Activated gamma-delta T cell treated with anti-CD3 and anti-CD28 coated beads, Interleukin-2, amount 50 U/mL, for 16 hours (primary cell): ENCODE results near the gene RIC8B.

ENCODE experiments used
- DNase-seq: peaks from one replicate; pipeline ENCODE4 v3.0.0-alpha.2; 2020; ENCODE audit warnings: low read depth

The RIC8B gene

DNA sequence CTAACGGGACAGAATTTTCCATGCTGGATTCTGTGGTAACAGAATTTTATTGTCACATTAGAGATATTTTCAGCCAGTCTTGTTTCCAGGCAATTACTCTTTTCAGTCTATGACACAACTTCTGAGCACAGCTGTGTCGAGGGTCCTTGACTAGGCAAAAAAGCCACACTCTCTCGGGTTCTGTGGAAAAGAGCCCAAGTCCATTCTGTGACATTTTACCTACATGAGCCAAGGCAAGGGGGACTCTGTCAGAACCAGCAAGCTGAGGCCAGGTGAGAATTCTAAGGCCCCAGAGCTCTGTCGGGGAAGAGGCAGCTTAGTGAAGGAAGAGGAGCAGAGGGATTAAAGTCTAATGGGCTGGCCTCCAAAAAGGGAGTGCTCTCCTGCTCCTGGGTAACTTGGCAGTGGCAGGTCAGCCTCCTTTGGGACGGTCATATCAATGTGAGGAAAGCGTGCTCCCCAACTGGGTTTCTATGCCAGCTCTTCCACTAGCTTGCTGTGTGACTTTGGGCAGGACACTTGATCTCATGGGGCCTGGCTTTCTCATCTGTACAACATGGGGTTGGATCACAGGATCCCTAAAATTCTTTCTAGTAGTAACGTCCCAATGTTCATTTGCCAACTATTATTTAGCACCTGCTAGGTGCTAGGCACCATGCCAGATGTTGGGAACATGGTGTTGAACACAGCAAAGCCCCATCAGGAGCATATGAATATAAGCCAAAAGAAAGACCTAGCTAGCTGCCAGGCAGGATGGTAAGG is 16.0 kb upstream of the RIC8B start:
- no peak for DNase-seq

DNA sequence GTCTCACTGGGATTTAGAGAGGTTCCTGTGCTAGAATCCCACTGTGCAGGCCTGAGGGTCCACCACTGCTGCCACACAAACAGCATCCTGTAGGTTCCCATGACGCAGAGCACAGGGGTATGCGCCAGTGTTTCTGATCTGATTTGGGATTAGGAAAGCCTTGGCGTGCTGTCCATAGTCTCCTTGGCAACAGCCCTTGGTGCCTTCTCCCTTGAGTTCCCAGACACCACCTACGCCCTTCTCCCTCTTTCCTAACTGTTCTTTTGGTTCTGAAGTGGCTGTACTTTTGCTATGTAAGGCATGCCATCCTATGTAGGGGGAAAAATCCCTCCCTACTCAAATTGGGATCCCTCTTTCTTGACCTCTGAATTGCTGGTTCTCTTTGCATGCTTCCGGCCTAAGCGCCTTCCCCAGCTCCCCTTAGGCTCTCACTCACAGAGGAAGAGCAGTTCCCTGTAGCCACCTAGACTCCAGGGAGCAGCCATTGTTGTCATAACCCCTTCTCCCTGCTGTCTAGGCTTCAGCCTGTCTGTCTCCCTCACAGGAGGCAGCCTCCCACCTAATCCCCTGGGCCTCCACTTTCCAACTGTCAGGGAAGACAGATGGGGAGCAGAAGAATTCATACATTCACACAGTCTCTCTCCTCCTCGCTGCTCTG is 14.8 kb upstream of the RIC8B start:
- no peak for DNase-seq

DNA sequence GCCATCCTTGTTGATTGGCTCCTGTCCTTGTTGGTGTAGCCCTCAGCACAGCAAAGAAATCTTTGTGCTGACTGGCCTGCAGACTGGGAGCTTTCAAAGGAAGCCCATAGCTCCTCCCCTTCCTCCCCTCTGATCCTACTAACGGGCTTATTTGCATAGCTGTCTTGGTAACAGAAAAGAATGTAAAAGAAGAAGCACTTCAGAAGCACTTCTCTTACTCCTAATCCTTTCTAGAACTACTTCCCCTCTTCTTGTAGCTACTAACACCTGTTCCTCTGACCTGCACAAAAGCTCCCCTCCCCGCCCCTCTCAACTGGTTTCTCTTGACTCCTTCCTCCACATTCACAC is 14.3 kb upstream of the RIC8B start:
- no peak for DNase-seq

DNA sequence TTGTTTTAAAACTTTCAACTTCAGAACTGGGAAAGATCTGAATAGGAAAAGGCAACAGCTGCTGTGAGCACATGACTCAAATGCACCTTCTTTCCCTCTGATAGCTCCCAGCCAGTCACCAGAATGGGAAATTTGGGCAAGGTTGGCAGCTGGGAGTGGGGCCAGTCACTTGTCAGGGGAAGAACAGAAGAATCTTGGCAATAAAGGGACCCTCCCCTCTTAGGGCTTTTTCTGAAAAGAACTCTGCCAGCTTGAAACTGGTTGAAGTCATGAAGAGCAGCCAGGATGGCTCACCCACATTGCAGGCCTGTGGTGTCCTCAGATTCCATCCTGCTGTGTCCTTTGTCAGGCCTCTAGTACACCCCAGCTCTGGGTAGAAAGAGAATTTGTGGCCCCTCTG is 10.3 kb upstream of the RIC8B start:
- DNase-seq = no peak

DNA sequence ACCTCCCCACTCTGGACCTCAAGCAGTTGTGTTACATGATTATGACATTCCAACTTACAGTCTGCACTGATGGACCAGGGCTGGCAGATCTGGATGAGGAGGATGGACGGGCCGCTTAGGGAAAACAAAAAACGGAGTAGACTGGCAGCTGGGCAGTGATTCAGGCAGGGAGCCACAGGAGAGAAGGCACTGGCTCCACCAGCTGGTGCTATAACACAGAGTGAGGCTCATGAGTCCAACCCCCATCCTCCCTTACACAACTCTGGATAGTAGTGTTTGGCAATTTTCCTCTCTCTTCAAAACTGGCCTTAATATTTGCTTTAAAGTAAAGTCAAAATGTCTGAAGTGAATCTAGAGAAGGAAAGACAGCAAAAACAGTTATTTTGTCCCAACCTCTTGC is 9.7 kb upstream of the RIC8B start:
- no peak for DNase-seq

DNA sequence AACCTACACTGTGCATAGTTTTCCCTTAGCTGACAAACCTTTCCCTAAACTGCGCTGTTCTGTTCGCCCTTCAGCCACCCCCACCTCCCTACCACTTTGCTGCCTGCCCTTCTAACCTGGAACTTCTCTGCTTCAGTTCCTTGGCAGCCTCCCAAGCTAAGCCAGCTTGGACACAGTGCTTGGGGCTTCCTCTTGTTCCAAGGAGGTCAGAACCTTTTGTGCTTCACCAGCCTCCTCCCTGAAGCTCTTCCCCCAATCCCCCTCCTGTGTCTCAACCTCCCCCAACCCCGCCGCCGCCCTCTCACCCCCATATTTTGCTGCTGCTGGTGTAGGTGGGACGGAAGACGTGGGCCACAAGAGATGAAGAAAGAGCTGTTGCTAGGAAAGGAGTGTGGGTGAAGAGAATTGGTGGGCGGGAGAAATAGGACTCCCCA is 8.1 kb upstream of the RIC8B start:
- DNase-seq = no peak

DNA sequence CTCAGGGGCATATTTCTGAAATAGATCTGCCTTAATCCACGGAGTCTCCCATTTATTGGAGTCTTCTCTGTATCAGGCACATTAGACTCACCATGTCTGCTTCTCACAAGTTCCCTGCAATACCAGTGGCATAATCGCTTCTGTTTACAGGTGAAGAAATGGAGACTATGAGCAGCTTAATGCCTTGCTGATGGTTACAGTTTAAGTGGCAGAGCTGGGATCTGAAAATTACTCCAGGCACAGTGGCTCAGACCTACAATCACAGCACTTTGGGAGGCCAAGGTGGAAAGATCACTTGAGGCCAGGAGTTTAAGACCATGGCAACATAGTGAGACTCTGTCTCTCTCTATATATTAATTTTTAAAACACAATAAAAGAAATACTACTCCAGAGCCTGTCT is 7.3 kb upstream of the RIC8B start:
- DNase-seq = no peak

DNA sequence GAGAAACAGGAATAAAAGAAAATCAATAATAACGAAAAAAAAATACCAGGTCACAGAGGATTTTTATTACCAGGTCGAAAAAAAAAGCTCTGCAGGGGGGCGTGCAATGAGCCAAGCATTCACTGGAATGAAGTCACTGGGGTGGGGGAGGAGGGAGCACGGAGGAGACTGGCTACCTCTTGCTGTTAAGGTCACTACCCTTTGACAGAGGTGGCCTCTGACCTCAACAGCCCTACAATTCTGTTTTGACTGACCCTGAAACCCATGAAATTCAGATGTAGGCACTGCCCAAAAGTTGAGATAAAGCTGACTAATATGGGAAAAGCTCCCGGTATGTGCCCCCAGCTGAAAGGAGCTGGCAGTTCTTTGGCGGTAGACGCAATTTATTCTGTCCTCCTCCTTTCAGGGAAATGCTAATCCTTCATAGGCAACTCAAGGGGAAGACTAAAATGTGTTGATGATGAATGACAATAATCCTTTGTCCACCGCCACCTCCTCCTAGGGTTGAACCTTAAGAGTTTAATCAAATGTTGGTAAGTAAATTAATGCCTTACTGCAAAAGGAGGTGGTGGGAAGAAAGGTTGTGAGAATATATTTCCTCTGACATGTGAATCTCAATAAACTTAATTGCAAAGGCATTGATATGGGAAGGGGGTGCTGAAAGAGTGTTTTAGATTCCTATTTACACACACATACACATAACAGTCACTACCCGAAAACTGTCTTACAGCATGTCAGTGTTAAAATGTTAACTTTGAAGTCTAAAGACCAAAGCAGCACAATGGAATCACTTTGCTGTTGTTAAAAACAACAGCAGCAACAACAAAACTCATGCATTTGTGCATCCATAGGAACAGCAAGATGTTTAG is 6.3 kb upstream of the RIC8B start:
- no peak for DNase-seq

DNA sequence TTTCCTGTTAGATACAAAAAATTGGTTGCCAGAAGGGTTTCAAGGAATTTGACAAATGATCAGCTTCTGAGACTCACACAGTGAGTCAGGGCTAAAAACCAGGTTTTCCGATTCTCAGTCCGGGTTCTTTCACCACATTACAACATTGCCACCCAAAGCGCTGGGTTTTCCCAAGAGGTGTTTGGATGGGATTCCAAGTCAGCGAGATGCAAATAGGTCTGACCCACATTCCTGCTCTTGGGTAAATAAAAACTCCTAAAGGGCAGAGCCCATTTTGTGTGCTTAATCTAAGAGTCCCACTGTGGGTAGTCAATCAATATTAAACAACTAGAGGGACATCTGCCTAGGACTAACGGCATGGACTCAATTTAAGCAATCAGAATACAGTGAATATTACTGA is 5.4 kb upstream of the RIC8B start:
- no peak for DNase-seq

DNA sequence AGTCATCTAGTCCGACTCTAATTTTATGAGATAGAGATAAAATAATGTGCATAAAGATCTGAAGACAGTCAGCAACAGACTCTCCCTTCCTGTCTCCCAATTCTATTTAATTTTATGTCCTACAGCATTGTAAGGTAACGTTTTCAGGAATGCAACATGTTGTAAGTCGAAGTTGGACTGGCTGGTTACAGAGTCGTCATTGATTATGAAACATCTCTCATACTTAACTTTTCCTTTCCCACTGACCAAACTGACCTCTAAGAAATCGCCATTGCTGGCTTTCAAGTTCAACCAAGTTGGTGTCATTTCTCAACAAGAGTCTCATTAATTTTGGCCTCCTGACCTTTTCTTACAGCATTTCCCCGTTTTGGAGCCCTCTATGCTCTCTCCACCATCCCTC is 4.9 kb upstream of the RIC8B start:
- no peak for DNase-seq

DNA sequence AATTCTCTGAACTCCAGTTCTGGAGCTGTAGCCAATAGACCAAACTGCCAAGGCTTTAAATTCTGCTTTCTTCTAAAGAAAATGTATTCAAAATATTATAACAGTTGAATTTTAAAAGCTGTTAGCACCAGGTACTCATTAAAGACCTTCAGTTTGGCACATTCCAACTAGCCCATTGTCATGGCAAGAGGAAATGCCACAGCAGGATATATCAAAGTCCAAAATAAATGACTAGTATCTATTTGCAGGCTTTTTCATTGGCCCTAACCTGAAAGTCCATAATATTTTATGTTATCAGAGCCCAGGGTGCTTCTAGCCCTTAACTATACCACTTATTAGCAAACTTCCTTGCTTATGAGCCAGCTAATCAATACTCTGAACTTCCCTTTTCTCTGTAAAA is 3.1 kb upstream of the RIC8B start:
- DNase-seq = no peak

DNA sequence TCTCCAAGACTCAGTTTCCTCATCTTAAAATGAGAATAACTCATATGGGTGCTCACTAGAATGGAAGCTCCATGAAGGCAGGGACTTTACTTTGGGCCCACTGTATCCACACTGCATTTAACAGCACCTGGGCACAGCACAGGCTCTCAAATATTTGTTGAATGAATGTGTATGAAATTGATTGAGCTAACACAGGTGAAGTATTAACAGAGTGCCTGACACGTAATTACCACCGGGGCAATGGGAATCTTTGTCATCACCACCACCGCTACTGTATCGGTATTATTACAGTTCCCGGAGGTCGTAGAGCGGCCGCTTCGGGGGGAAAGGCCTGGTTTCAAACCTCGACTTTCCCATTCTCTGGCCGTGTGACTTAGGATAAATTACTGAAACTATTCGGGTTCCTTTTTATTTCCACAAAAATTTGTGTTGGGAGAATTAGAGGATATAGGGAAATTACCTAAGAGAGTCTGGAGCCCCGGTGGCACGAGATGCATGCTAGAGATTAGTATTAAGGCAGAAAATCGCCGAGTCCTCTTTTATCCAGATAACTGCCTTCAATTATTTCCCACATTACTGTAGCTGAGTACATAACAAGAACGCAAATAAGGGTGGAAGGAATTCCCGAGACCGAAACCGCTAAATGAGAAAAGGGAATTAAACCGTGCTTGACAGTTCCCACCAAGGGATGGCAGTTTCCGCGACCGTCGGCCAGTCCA is 1.0 kb upstream of the RIC8B start:
- DNase-seq = no peak

DNA sequence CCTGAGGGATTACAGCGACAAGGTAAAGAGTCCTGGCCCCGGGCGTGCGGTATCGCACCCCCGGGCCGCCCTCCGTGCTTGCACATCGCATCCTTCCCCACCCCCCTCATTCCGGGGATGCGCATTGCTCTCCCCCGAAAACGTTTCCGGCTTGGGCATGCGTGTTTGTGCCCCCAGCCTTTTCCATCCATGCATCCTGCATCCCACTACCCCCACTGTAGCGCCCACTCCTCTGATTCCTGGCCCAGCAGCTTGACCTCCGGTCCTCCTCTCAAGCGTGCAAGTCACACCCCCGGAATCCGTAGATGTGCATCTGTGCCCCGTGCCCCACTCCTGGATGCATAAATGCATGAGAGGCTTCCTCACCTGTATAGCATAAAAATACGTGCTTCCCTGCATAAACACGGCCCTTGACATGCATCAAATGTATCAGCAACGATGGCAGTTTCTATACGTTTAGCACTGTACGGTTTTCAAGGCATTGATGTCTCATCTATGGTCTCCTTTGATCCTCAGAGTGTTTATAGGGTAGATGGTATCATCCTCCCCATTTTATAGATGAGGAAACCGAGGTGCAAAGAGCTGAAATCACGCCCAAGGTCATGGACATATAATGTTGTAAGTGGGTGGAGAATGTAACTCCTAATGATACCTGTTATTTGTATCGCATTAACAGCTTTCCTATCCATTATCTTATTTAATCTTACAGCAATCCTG is 484 bp downstream of the RIC8B start:
- no peak for DNase-seq

DNA sequence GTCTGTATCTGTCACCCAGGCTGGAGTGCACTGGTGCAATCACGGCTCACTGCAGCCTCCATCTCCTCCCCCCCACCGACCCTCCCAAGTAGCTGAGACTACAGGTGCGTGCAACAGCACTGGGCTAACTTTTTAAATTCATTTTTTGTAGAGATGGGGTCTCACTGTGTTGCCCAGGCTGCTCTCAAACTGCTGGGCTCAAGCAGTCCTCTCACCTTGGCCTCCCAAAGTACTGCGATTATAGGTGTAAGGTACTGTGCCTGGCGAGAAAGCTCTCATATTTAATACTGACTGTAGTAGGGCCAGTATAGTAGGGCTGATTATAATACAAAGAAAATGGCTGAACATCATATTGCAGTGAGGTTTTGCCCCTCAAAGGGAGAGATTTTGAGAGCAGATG is 2.4 kb downstream of the RIC8B start:
- no peak for DNase-seq

DNA sequence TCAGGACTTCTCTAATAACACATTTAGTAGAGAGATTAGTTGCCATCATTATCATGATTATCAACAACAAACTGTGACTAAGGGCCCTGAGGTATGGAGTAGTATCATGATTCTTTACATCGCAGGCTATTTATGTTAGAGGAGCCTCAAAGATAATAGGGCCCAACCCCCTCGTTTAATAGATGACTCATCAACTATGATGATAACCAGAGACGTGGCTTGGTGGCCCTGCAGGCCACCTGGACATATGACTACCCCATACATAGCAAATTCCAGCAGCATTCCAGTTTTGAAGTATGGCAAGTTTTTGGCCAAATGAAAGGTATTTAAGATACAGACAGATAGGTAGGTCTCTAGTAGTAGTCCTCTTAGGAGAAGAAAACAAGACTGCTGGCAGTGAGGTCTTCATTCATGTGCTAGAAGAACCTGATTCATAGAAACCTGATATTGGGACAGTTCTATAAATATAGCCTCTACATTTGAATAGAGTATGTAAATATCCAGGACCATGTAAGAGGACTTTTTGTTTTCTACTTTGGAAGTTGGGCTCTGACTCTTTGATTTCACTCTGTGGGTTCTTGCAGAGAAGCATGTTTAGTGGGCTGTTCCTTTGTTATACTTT is 5.6 kb downstream of the RIC8B start:
- no peak for DNase-seq

DNA sequence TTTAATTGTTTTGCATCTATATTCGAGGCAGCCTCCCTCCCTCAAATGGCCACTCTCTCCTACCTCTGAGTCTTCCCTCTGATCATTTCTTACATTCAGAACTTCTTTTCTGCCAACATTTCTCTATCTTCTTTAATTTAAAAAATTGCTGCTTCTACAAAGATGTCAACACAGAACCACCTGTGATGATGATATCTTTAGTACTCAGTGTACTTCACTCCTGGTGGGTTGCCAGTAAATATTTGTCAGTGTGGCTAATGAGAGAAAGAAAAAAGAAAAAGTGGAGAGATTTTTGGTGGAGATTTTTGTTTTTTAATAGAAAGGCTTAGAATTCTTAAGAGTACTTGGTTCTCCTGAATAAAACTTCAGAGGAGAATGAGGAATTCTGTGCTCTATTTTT is 8.1 kb downstream of the RIC8B start:
- DNase-seq = no peak

DNA sequence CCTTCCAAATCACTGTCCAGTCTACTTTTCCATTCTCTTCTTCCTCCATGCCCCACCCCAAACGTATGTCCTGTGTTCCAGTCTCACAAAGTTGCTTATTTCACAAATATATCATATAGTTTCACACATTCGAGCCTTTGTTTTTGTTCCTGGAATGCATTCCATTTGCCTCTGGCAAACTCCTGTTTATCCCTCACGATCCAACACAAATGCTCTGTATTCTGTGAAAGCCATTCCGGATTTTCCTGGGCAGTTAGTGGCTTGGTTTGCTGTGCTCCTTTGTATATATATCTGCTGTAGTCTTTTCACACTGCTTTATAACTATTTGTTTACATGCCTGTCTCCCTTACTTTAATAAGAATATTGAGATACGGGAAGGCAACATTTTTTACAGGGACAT is 9.0 kb downstream of the RIC8B start:
- DNase-seq = no peak

DNA sequence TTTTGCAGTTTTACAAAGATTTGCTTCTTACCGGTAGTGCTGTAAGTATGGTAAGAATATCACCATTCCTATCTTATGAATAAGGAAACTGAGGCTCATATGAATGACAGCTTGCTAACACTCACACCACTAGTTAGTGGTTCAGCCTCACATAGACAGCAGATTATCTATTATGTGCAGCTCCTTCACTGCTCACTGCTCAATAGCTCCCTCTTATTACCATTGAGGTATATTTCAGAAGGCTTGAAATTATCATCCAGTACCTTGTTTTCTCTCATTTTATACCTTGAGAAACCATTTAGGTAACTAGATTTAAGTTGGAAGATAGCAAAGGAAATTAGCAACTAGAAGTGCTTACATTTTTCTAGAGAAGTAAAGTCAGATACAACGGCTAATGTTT is 15.5 kb downstream of the RIC8B start:
- DNase-seq = no peak

DNA sequence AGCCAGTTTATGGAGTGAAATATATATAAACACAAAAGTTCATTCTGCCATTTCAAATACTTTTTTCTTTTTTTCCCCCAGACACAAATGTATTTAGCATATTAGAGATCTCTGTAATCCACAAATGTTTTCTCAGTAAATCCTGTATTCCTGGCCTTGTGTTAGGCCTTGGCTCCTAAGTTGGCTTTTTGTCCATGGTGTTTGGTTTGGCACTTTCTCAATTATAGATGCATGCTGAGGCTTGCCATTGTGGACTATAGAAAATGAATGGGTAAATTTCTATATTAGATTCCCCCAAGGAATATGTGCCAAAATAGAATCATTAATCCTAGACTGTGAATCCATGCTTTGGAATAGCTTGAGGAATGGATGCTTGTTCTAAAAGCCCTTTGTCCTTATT is 17.0 kb downstream of the RIC8B start:
- DNase-seq = no peak

DNA sequence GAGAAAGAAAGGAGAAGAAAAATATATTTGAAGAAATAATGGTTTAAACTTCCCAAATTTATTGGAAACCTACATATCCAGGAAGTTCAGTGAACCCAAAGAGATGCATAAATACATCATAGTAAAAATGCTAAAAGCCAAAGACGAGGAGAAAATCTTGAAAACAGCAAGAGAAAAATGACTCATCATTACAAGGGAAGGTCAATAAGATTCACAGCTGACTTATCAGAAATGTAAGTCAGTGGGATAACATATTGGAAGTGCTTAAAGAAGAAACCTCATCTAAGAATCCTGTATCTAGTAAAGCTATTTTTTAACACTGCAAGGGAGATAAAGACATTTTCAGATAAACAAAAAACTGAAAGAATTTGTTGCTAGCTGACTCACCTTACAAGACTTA is 19.9 kb downstream of the RIC8B start:
- DNase-seq = no peak

DNA sequence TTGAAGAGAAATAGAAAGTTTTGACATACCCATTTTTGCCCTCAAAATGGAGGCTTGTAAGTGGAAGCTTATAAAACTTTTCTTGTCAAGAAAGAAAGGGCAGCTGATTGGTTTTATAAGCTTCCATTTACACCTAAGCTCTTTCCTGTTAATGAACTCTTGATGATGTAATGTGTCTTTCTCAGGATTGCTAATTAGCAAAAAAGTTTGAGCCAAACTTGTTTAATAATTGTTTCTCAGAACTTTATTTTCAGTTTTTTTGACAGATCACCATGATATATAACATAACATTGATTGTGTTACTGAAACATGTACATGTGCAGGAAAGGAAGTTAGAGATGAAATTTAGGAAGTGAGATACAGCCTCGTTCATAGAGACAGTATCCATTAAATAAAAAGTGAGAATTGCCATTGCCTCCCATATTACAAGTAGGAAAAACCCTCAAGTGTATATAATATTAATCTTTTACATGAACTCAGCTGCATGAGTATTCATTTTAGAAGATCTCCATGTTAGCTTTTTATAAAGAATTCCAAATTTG is 26.8 kb downstream of the RIC8B start:
- DNase-seq = no peak
